ENCODE data around the gene GABRG3.

- TF ChIP-seq CTCF (conservative IDR thresholded peaks at IDR 0.05; ENCODE audit: low read depth in 2 of 2) (no peak), REST (IDR thresholded peaks at IDR 0.05; ENCODE audit: unreplicated experiment) (no peak), EZH2phosphoT487 (IDR thresholded peaks at IDR 0.05; ENCODE audit: unreplicated experiment) (no peak), ZNF331 (CRISPR knock-in tag; IDR thresholded peaks at IDR 0.05; ENCODE audit: low read depth) (no peak), ETS1 (IDR thresholded peaks at IDR 0.05) (no peak), POLR2AphosphoS5 (IDR thresholded peaks at IDR 0.05; ENCODE audit: low read depth) (no peak), EZH2 (IDR thresholded peaks at IDR 0.05; ENCODE audit: low read depth, unreplicated experiment) (no peak), CREB1 (CRISPR knock-in tag; IDR thresholded peaks at IDR 0.05; ENCODE audit: low read depth) (no peak), JUNB (IDR thresholded peaks at IDR 0.05; ENCODE audit: unreplicated experiment) (no peak), ZNF114 (CRISPR knock-in tag; IDR thresholded peaks at IDR 0.05) (no peak), ZNF462 (CRISPR knock-in tag; IDR thresholded peaks at IDR 0.05) (no peak), STAT1 (IDR thresholded peaks at IDR 0.05; ENCODE audit: unreplicated experiment) (no peak)
These were observed 487.5 kb downstream of the GABRG3 start for GRCh38 chr15:27458345-27459084.

Measured in GM23338 (cell line).